Breast epithelium (tissue), 4 donors: Measurements from ENCODE around the gene SLCO4C1. TPM values are rescaled to one million over a fixed set of nuclear protein-coding genes. Genes with fewer than 3 reads are reported as not detected.

ENCODE experiments used
- DNase-seq, 2 donors: peaks; one replicate each; pipeline ENCODE4 v3.0.0-alpha.2; 2019; ENCODE audit warnings: low spot score in 2 of 2
- H3K27ac ChIP-seq, 2 donors: fragments of 200-600 bp; sonication (generic) in 1 of 2; one replicate each; pipeline ENCODE4 v1.5.1; 2016 to 2019; ENCODE audit warnings: mild to moderate bottlenecking in 1 of 2
- H3K27me3 ChIP-seq, 2 donors: fragments of 200-600 bp; sonication (generic) in 1 of 2; one replicate each; pipeline versions ENCODE4 v1.5.1 to v1.6.0; 2017 to 2019; ENCODE audit warnings: control low read depth in 1 of 2, mild to moderate bottlenecking in 1 of 2
- H3K36me3 ChIP-seq: fragments of 200-600 bp; one replicate; pipeline ENCODE4 v1.5.1; 2019
- H3K4me1 ChIP-seq, 2 donors: fragments of 200-600 bp; sonication (generic); one replicate each; pipeline ENCODE4 v1.5.1; 2016 to 2019; ENCODE audit warnings: control low read depth in 1 of 2
- H3K4me3 ChIP-seq, 3 donors: fragments of 200-600 bp; sonication (generic); 1 replicate in 2 of 3; 2 replicates in 1 of 3; pipeline ENCODE4 v1.5.1; 2016 to 2019; ENCODE audit warnings: mild to moderate bottlenecking in 3 of 3, moderate library complexity in 2 of 3
- H3K9me3 ChIP-seq, 2 donors: fragments of 200-600 bp; sonication (generic) in 1 of 2; one replicate each; pipeline ENCODE4 v1.5.1; 2016 to 2019; ENCODE audit warnings: control low read depth in 1 of 2
- POLR2A ChIP-seq: fragments of 450-650 bp; IDR thresholded peaks from one replicate; pipeline ENCODE4 v1.6.1; 2016; ENCODE audit warnings: antibody characterized with exemption, mild to moderate bottlenecking, moderate library complexity
- POLR2AphosphoS5 ChIP-seq, 3 donors: sonication (generic); formaldehyde crosslinking; IDR thresholded peaks; one replicate each; pipeline ENCODE4 v1.6.1; 2017; ENCODE audit warnings: antibody characterized with exemption in 3 of 3
- intact Hi-C: fragments of 100-400 bp; cut with DNase I; formaldehyde crosslinking; loops from one replicate; pipeline ENCODE4 v1.15.1; 2023; ENCODE audit warnings: low total_unique reads
- total RNA-seq, 3 donors: library from RNA; depleted of rRNA; stranded (reverse); fragments of >200 nt; gene quantifications; one replicate each; pipeline ENCODE4 v1.1.0, GENCODE V29; 2016
- TF ChIP-seq, protein P1 (sequence below), 3 donors: fragments of 450-650 bp; IDR thresholded peaks; one replicate each; pipeline ENCODE4 v1.5.1; 2016 to 2017; ENCODE audit warnings: antibody characterized with exemption in 3 of 3, mild to moderate bottlenecking in 3 of 3, moderate library complexity in 3 of 3

SLCO4C1 gene
- total RNA-seq, 3 donors from 2014 or later = 0.66 to 0.73 TPM; not detected in 1

DNA sequence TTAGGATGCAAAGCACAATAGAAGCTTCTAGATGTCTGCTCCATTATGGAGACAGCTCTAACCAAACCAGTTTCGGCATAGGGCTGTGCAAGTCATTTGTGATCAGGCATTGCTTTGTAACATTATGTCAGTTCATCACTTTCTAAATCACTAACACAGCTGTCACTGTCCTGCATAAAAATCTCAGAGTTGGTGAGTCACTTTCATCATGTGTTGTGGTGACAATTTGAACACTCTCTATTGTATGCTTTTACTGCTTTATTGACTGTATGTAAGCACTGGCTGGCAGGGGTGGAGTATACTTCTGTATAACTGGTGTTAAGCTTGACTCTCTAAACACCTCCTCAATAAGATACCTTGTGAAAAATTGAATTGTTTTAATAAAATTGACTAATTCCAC lies 77.9 kb downstream of the SLCO4C1 start:
- TF ChIP-seq POLR2AphosphoS5 (IDR thresholded peaks at IDR 0.05) (no peak), POLR2A (no peak)
- TF ChIP-seq, protein P1, sequence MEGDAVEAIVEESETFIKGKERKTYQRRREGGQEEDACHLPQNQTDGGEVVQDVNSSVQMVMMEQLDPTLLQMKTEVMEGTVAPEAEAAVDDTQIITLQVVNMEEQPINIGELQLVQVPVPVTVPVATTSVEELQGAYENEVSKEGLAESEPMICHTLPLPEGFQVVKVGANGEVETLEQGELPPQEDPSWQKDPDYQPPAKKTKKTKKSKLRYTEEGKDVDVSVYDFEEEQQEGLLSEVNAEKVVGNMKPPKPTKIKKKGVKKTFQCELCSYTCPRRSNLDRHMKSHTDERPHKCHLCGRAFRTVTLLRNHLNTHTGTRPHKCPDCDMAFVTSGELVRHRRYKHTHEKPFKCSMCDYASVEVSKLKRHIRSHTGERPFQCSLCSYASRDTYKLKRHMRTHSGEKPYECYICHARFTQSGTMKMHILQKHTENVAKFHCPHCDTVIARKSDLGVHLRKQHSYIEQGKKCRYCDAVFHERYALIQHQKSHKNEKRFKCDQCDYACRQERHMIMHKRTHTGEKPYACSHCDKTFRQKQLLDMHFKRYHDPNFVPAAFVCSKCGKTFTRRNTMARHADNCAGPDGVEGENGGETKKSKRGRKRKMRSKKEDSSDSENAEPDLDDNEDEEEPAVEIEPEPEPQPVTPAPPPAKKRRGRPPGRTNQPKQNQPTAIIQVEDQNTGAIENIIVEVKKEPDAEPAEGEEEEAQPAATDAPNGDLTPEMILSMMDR (IDR thresholded peaks at IDR 0.05) = no peak

DNA sequence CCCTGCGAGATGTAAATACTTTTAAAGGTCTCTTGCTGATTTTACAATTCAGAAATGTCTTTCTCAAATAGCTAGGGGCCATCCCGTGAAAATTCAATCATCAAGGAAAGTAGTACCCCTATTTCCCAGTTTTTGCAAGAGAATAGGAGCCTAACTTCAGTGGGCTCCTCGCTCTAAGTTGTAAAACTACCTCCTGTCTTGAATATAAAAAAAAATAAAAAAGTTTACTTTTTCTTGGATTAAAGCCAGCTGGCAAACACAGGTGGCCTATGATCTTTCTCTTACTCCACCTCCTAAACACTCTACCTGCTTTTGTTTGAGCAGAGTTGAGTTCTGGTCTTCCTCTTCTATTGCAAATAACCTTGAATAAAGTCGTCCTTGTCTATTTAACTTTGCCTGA lies 79.4 kb downstream of the SLCO4C1 start:
- H3K9me3 ChIP-seq = peaks cover 0 to 9% of the 10 kb centered on the region in 2 donors
- intact Hi-C loops = no loop called here
- no peak for DNase-seq
- no peak overlapping the region for H3K27ac ChIP-seq
- no peaks in the 10 kb centered on the region for H3K27me3 ChIP-seq
- H3K36me3 ChIP-seq = no peaks in the 10 kb centered on the region
- H3K4me1 ChIP-seq = no peaks in the 10 kb centered on the region
- TF ChIP-seq POLR2AphosphoS5 (IDR thresholded peaks at IDR 0.05) = no peak
- no peak for TF ChIP-seq POLR2A
- TF ChIP-seq, protein P1 (IDR thresholded peaks at IDR 0.05) = no peak
- H3K4me3 ChIP-seq = no peak overlapping the region

More for the DNA sequence above, 77.9 kb downstream of the SLCO4C1 start:
- H3K27ac ChIP-seq = no peak overlapping the region
- no peak for DNase-seq
- H3K27me3 ChIP-seq = no peaks in the 10 kb centered on the region
- intact Hi-C loops = no loop called here
- no peaks in the 10 kb centered on the region for H3K4me1 ChIP-seq
- H3K36me3 ChIP-seq = no peaks in the 10 kb centered on the region
- H3K4me3 ChIP-seq = no peak overlapping the region
- peaks cover 0 to 19% of the 10 kb centered on the region in 2 donors for H3K9me3 ChIP-seq

- H3K27ac ChIP-seq = no peak overlapping the region
- H3K4me3 ChIP-seq = no peak overlapping the region
- no peaks in the 10 kb centered on the region for H3K27me3 ChIP-seq
- intact Hi-C loops = no loop called here
- no peaks in the 10 kb centered on the region for H3K36me3 ChIP-seq
- DNase-seq = no peak
- no peaks in the 10 kb centered on the region for H3K4me1 ChIP-seq
- no peak for TF ChIP-seq POLR2A
- TF ChIP-seq POLR2AphosphoS5 (IDR thresholded peaks at IDR 0.05) = no peak
- TF ChIP-seq, protein P1 (IDR thresholded peaks at IDR 0.05) = no peak
- H3K9me3 ChIP-seq = no peaks in the 10 kb centered on the region
These were observed 84.9 kb downstream of the SLCO4C1 start for GRCh38 chr5:102211165-102211564.

GRCh38 chr5:102200861-102201260 lies 95.2 kb downstream of the SLCO4C1 start:
- H3K27ac ChIP-seq = no peak overlapping the region
- H3K4me1 ChIP-seq = no peaks in the 10 kb centered on the region
- no peaks in the 10 kb centered on the region for H3K36me3 ChIP-seq
- no peaks in the 10 kb centered on the region for H3K27me3 ChIP-seq
- intact Hi-C loops = loop anchor here (10.0 kb wide), 1 partner anchor 1406 kb away; no protein-coding TSS in a partner anchor
- H3K4me3 ChIP-seq = no peak overlapping the region
- DNase-seq = no peak
- TF ChIP-seq, protein P1 (IDR thresholded peaks at IDR 0.05) = no peak
- TF ChIP-seq POLR2A = no peak
- TF ChIP-seq POLR2AphosphoS5 (IDR thresholded peaks at IDR 0.05) = no peak
- peaks cover 0 to 8% of the 10 kb centered on the region in 2 donors for H3K9me3 ChIP-seq

GRCh38 chr5:102196481-102196880 lies 99.6 kb downstream of the SLCO4C1 start:
- Histone ChIP-seq H3K36me3 (no peaks in the 10 kb centered on the region), H3K9me3 (no peaks in the 10 kb centered on the region), H3K27ac (no peak overlapping the region), H3K4me3 (no peak overlapping the region), H3K4me1 (no peaks in the 10 kb centered on the region), H3K27me3 (no peaks in the 10 kb centered on the region)
- no peak for DNase-seq
- TF ChIP-seq POLR2A (no peak), POLR2AphosphoS5 (IDR thresholded peaks at IDR 0.05) (no peak)
- TF ChIP-seq, protein P1 (IDR thresholded peaks at IDR 0.05) = no peak
- intact Hi-C loops = no loop called here

Other genes with a start within 250 kb of the SLCO4C1 start
- gene SLCO6A1, start 202.7 kb upstream of the SLCO4C1 start, total RNA-seq = not detected